Stimulated activated naive CD4-positive, alpha-beta T cell treated with Interleukin-2 at 50 U/mL for 16 hours (primary cell): ENCODE measurements around the gene ACTL6B.

Source experiments
- DNase-seq: peaks from one replicate; lab custom pipeline; 2025; lab: John Stamatoyannopoulos, UW

Gene ACTL6B

GRCh38 chr7:100627238-100627549 lies 29.1 kb downstream of the ACTL6B start:
- DNase-seq, result no peak

DNA sequence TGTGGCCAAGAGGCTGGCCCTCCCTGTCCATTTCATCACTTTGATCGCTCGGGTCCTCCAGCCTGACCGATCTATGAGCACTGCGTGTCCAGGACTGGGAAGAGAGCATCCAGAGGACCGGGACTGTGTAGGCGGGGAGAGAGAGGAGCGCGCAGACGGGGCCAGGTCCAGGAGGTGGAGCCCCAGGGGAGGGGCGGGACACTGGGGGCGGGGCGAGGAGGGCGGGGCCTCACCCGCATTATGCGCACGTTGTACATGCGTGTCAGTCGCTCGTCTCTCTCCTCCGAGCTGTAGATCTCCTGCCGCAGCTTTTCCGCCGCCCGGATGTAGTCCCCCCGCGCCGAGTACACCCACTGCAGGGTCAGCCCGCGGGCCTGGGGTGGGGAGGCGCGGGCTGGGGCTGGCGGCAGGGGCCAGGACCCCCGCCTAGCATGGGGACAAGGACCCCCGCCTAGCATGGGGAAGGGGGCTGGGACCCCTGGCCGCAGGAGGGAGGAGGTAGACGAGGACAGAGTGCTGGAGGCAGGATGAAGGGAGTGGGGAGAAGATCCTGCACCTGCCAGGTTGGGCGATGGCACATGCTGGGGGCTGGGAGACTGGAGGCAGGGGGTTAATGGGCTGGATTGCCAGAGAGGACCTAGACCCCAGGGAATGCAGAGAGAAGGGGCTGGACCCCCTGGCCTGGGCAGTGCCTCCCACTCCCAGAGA lies 29.6 kb downstream of the ACTL6B start:
- peak; percentile 82 for DNase-seq

- no peak for DNase-seq
Measured at GRCh38 chr7:100626055-100626454, 30.2 kb downstream of the ACTL6B start.

- no peak for DNase-seq
Measured at GRCh38 chr7:100623951-100624824, 32.1 kb downstream of the ACTL6B start.

DNA sequence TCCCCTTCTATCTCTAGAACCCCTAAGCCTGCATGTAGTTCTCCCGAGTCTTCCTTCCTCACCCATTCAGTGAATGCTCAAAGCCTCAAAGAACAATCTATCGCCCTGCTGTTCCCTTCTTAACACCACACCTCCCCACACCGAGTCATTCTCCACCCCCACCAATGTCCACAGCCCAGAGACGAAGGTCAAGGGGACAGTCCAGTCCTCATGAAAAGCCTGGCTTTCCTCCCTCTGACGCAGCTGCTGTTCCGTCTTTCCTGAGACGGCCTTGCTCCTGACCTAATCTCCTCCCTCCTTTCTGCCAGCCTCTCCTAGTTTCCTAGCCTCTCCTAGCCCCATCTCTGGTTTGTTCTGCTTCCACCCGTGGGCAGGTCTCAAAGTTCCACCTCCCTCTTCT lies 34.7 kb downstream of the ACTL6B start:
- DNase-seq, result no peak

- DNase-seq, result no peak
Measured at GRCh38 chr7:100620804-100621203, 35.4 kb downstream of the ACTL6B start.

- DNase-seq, result no peak
Measured at GRCh38 chr7:100620239-100620638, 36.0 kb downstream of the ACTL6B start.

DNA sequence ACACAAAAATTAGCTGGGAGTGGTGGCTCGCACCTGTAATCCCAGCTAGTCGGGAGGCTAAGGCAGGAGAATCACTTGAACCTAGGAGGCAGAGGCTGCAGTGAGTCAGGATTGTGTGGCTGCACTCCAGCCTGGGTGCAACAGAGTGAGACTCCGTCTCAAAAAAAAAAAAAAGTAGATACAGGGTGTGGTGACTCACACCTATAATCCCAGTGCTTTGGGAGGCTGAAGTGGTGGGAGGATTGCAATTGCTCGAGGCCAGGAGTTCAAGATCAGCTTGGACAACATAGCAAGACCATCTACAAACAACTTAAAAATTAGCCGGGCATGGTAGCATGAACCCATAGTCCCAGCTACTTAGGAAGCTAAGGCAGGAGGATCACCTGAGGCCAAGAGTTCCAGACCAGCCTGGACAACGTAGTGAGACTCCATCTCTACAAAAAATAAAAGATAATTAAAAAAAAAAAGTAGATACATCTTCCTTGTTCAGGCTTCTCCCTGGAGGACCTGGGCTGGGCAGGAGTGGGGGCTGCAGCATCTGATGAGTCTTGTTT lies 41.9 kb downstream of the ACTL6B start:
- DNase-seq, result no peak

DNA sequence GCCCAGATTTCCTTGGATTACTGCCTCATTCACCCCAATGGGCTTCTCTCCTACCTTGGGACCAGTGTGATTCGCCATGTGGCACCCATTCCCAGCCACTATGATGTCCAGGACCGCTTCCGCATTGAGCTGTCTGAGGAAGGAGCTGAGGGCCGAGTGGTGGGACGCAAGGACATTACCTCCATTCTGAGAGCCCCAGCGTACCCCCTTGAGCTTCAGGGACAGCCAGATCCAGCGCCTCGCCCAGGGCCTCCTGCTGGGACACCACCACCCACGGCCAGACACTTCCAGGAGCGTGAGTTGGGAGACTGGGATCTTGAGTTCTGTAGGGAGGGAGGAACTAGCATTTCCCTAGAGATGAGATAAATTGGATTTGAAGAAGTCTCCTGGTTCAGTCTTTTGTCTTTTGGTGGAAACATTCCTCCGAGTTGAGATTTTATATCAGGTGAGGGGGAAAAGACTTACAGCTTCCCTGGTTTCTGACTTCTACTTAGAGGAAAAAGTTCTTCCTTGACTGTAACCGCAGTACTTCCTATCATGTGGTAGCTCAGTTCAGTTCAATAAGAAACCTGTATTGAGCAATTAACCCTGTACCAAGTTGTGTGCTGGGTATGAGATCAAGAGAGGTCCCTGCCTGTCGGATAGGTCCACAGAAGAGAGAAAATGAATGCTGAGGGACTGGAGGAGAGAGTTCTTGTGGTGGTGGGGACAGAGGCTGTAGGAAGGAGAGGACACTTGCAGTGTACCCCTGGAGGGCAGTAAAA lies 42.7 kb downstream of the ACTL6B start:
- DNase-seq, result no peak

DNA sequence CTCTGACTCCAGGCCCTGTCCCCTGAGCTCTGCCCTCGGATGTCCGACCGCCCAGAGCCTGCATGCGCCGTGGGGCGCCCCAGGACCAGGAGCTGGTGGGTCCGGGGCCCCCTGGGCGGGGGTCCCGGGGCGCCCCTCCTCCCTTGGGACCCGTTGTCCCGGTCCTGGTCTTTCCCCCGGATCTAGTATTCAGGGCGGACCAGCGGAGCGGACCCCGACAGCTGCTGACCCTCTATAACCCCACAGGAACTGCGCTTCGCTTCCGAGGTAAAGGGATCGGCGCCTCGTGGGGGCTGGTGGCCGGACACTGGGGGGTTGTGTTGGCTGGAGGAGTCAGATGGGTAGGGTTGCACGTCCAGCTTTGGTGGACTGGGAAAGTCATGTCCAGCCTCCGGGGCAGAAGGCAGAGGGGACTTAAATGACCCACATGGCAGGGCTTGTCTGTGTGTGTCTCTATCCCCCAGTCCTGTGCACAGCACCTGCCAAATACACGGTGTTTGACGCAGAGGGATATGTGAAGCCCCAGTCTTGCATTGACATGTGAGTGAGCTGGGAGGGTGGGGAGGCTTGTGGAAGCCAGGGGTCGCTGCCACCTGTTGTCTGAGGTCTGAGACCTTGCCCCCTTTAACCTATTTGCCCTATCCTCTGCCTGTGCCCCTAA lies 43.4 kb downstream of the ACTL6B start:
- no peak for DNase-seq

DNA sequence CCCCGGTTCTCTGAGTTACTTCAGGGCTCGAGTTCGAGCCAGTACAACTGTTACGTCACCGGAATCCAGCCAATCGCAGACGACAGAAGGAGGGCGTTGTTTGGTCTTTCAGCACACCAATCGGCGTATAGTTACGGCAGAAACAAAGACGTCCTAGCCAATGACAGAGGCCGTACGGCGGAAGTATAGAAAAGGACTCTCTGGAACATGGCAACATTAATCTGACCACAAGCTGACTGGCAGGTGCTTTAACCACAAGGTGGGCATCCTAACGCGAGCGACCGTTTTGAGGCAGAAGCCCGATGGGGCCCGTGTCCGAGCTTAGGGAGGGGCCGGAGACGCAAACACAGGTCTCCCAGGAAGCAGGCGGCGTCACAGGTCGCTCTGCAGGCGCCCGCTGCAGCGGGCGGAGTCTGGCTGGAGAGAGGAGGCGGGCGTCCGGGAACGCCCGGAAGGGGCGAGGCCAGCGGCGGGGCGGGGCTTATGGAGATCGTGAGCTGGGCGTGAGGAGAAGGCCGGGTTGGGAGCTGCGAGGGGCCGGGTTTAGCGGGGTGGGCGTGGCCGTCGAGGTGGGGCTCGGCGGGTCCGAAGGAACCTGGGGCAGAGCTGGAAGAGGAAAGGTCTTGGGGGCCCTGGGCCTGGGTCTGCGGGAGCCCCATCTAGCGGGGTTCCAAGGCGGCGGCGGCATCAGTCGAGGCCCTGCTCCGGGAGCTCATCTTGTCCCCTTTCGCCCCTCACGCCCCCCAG lies 44.1 kb downstream of the ACTL6B start, which contains the start of gene MOSPD3:
Gene MOSPD3, plus strand, starts transcription at position 558 of the 747 bp plus-strand sequence. CDS start 252 bp downstream, outside the sequence.
- peak; percentile 95 for DNase-seq

- DNase-seq, result no peak
Measured at GRCh38 chr7:100609958-100610357, 46.3 kb downstream of the ACTL6B start.

- DNase-seq, result no peak
Measured at GRCh38 chr7:100607111-100607510, 49.1 kb downstream of the ACTL6B start.

DNA sequence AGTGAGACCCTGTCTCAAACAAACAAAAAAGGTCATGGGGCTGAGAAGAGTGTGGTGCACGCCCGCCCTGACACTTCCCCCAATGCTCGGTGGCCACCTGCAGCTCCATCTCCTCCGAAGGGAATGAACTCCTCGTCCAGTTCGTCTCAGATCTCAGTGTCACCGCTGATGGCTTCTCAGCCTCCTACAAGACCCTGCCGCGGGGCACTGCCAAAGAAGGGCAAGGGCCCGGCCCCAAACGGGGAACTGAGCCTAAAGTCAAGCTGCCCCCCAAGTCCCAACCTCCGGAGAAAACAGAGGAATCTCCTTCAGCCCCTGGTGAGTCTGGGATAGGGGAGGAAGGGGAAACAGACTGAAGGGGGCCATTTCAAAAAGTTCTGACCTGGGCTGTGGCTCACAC lies 49.9 kb downstream of the ACTL6B start:
- no peak for DNase-seq

DNA sequence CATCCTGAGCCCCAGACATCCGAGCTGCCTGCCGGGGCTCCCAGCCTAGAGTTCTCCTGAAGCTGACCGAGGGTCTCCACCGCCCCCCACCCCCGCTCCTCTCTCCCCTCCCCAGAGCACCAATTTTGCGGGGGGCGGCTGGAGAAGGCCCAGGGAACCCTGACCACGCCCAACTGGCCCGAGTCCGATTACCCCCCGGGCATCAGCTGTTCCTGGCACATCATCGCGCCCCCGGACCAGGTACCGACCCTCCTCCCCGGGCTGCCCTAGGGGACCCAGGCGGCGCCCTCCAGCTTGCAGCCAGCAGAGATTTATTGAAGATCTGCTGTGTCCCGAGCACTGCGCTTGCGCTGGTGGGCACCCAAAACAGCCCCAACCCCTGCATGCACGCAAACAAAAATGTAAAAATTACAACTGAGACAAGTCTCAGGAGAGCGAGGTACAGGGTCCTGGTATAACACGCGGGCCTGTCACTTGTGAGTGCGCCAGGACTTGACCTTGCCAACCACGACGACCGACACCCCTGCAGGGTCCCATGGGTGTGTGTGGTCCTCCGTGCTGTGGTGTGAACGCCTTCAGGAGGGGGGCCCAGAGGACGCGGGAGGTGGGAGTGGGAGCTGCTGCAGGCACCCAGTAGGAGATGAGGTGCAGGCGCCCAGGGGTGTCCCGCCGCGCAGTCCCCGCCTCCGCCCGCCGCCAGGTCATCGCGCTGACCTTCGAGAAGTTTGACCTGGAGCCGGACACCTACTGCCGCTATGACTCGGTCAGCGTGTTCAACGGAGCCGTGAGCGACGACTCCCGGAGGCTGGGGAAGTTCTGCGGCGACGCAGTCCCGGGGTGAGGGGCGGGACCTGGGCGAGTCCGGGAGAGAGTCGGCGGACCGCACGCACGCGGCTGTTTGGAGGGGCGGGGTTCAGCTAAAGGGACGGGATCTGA lies 51.0 kb downstream of the ACTL6B start:
- DNase-seq, result peak; percentile 31

DNA sequence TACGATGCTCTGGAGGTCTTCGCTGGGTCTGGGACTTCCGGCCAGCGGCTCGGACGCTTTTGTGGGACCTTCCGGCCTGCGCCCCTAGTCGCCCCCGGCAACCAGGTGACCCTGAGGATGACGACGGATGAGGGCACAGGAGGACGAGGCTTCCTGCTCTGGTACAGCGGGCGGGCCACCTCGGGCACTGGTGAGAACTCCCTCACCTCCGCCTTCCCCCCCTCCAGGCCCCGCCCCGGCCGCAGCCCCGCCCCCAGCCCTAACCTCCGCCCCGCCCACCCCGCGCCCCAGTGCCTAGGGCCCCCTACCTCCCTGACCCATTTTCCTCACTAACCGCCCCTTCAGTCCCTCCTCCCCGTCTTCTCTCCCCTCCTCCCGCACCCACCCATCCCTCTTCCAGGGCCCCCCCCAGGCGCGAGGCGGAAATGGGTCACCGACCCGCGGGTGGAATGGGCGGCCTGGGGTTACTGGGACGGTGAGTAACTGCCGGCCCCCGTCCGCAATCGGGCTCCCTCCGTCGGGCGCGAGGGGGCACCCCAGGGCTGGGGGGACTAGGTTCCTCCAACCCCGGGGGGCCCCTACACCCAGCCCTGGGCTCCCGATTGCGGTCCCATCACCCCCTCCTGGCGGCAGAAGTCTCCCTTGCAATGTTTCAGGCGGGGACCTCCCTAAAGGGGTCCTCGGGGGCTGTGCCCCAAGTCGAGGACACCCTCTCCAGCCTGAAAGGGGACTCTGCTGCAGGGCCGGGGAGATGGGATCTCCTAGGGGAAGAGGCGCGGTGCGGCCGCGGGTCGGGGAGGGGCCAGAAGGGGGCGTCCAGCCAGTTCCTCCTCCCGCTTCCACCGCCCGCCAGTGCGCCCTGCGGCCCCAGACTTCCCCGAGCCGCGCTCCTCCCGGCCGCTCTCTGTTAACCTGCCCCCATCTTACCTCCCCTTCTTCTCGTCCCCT lies 51.9 kb downstream of the ACTL6B start:
- DNase-seq, result peak; percentile 87

DNA sequence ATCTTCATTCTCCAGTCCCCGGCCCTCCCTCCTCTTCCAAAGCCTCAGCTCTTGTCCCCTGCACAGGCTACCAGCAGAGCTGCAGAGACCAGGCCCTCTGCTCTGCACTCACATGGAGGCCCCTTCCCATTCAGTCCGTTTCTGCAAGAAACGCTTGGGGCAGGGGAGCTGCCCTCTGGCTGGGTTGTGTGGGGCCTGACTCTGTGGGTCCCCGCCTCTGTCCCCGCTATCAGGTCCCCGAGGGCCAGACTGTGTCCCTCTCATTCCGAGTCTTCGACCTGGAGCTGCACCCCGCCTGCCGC lies 52.6 kb downstream of the ACTL6B start:
- DNase-seq, result no peak

GRCh38 chr7:100602889-100603725 lies 53.1 kb downstream of the ACTL6B start:
- DNase-seq, result no peak
